CD8-positive, alpha-beta memory T cell (primary cell): ENCODE data around the gene WDR37. TPM values are rescaled to one million over a fixed set of nuclear protein-coding genes. Genes with fewer than 3 reads are reported as not detected.

Experiments
- CTCF ChIA-PET: fragments of 350-600 bp; sonication (Branson Sonifier 250); formaldehyde crosslinking; loops from one replicate; lab custom pipeline; 2021; ENCODE audit warnings: antibody characterized with exemption; lab: Charles Lee
- POLR2A ChIA-PET: fragments of 350-600 bp; sonication (Branson Sonifier 250); formaldehyde crosslinking; loops from one replicate; lab custom pipeline; 2021; ENCODE audit warnings: antibody characterized with exemption; lab: Charles Lee
- DNase-seq, 5 donors: peaks; one replicate each; pipeline versions ENCODE4 v3.0.0 to v3.0.0-alpha.2; 2020 to 2022; ENCODE audit warnings: mixed read lengths in 1 of 5
- H3K27ac ChIP-seq: one replicate; pipeline ENCODE4 v1.7.0; 2013; ENCODE audit warnings: low read depth, mild to moderate bottlenecking, low read length, moderate library complexity
- H3K27me3 ChIP-seq: 2 replicates; pipeline ENCODE4 v1.7.0; 2013; ENCODE audit warnings: low read length, mild to moderate bottlenecking; ENCODE audit not compliant: insufficient read depth, poor library complexity, severe bottlenecking
- H3K36me3 ChIP-seq: 2 replicates; pipeline ENCODE4 v1.7.0; 2013; ENCODE audit warnings: mild to moderate bottlenecking, low read length, moderate library complexity; ENCODE audit not compliant: insufficient read depth
- H3K4me1 ChIP-seq: 2 replicates; pipeline ENCODE4 v1.7.0; 2013; ENCODE audit warnings: mild to moderate bottlenecking, low read length, moderate library complexity; ENCODE audit not compliant: insufficient read depth
- H3K4me3 ChIP-seq: 2 replicates; pipeline ENCODE4 v1.7.0; 2013; ENCODE audit warnings: mild to moderate bottlenecking, low read length
- H3K9me3 ChIP-seq: 2 replicates; pipeline ENCODE4 v1.7.0; 2013; ENCODE audit warnings: mild to moderate bottlenecking, low read length
- H3K27ac Mint-ChIP-seq, 8 donors: one replicate each; pipeline ENCODE4 v1.8.0; 2020 to 2021; ENCODE audit warnings: mixed read lengths in 8 of 8, mild to moderate bottlenecking in 6 of 8, inconsistent platforms in 3 of 8, moderate library complexity in 3 of 8
- H3K27me3 Mint-ChIP-seq, 2 donors: one replicate each; pipeline ENCODE4 v1.8.0; 2020 to 2021; ENCODE audit warnings: mixed read lengths in 2 of 2, mild to moderate bottlenecking in 1 of 2, moderate library complexity in 1 of 2
- H3K36me3 Mint-ChIP-seq, 3 donors: one replicate each; pipeline ENCODE4 v1.8.0; 2020 to 2021; ENCODE audit warnings: mixed read lengths in 3 of 3, inconsistent platforms in 1 of 3, mild to moderate bottlenecking in 1 of 3
- H3K4me1 Mint-ChIP-seq, 3 donors: one replicate each; pipeline ENCODE4 v1.8.0; 2020 to 2021; ENCODE audit warnings: mixed read lengths in 3 of 3, inconsistent platforms in 1 of 3, mild to moderate bottlenecking in 1 of 3
- H3K4me3 Mint-ChIP-seq, 7 donors: one replicate each; pipeline ENCODE4 v1.8.0; 2020 to 2021; ENCODE audit warnings: mixed read lengths in 7 of 7, mild to moderate bottlenecking in 6 of 7, moderate library complexity in 4 of 7, inconsistent platforms in 2 of 7
- H3K9me3 Mint-ChIP-seq, 5 donors: one replicate each; pipeline ENCODE4 v1.8.0; 2020 to 2022; ENCODE audit warnings: mixed read lengths in 5 of 5, mild to moderate bottlenecking in 3 of 5, moderate library complexity in 2 of 5, inconsistent platforms in 1 of 5
- polyA plus RNA-seq: library from polyadenylated mRNA; unstranded; fragments of 300-500 nt; fragmentation: Illumina TruSeq; gene quantifications from one replicate; pipeline ENCODE4 v1.2.3, GENCODE V29; 2021
- total RNA-seq, 2 experiments: library from RNA; stranded (reverse); gene quantifications; one replicate each; pipeline ENCODE4 v1.2.3, GENCODE V29; 2021

The WDR37 gene
- total and polyA plus RNA-seq, 3 experiments from 2014 or later: 14.5 to 21.7 (median 15.8) TPM

DNA sequence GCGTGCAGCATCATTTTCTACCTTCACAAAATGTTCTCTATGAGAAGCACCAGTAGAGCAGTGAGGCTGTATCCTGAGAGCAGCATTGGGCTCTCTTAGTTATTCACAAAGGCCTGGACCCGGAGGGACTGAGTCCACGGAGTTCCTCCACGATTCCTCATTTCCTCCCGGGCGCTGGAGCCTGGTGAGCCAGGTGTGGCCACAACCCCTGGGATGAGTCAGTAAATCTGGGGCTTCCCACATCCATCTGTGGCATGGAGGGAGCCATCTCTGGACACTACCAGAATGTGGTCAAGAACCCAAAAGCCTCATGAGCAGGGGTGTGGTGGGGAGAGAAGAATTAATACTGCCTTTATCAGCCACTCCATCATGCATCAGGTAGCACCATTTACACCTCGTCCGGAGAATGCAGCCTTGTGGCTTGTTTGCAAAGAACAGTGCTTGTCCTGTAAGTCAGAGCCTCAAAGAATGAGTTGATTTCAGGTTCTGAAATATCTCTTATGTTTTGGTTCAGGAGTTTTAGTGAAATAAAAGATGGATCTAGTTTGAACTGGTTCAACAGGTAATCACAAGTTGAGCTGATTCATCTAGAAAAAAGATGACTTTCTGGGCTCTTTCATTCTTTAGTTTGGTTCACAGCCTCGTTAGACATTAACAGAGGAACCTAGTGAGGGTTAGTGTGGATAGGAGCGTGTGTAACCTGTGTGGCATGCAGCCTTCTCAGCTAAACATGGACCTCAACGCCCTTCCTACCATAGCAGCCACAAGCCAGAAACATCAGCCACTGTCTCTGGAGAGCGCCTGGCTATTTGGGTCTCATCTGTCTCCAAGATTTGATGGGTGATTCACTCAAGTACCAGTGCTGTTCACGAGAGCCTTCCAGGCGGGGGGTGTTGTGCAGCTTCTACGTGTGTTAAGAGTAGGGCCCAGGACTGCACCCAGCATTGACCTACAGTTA is 95.2 kb downstream of the WDR37 start:
- peaks cover 0 to 11% (median 7%) of the 10 kb centered on the region in 5 donors for H3K9me3 Mint-ChIP-seq
- H3K36me3 ChIP-seq: no peaks in the 10 kb centered on the region
- peak overlapping the region in 1 of 8 donors; percentile 8 for H3K27ac Mint-ChIP-seq
- peaks cover 4 to 7% (median 5%) of the 10 kb centered on the region in 3 donors for H3K4me1 Mint-ChIP-seq
- CTCF ChIA-PET: no interaction called here
- peaks cover 12 to 26% of the 10 kb centered on the region in 2 donors for H3K27me3 Mint-ChIP-seq
- no peak overlapping the region for H3K27ac ChIP-seq
- H3K27me3 ChIP-seq: no peaks in the 10 kb centered on the region
- no peak for DNase-seq
- H3K36me3 Mint-ChIP-seq: peaks cover 0 to 8% (median 0%) of the 10 kb centered on the region in 3 donors
- POLR2A ChIA-PET: no interaction called here
- H3K9me3 ChIP-seq: no peaks in the 10 kb centered on the region
- no peaks in the 10 kb centered on the region for H3K4me1 ChIP-seq
- H3K4me3 ChIP-seq: no peak overlapping the region
- H3K4me3 Mint-ChIP-seq: peak overlapping the region in 1 of 7 donors; percentile 21

DNA sequence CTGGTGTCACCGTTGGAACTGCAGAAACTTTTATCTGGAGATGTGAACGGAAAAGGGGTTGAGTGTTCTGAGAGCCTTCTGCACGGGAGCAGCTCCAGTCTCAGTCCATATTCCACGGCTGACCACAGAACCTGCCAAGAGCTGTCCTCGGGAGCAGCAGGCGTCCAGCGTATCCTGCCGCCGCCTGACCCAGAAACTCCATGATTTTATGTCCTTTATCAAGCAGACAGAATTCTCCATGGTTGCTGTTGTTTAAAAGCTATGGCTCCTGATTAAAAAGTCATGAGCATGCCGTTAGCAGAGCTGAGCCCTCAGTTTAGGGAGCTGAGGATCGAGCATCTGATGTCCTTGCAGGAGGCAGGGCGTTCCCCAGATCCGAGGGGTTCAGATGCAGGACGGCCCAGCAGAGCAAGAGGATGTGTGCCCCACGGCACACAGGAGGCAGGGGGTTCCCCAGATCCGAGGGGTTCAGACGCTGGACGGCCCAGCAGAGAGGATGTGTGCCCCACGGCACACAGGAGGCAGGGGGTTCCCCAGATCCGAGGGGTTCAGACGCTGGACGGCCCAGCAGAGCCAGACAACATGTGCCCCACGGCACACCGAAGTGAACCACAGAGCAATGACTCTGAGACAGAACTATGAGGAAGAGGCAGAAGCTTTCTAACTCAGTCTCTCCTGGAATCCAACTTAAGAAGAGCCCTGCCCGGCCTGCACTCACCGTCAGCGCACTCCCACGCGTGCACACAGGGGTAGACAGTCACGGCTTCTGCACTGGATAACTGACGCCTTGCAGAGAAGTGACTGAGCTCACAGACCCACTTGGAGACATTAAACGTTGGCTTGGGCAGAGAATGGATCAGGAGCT is 96.4 kb downstream of the WDR37 start:
- Mint-ChIP-seq H3K27me3 (peaks cover 8 to 18% of the 10 kb centered on the region in 2 donors), H3K27ac (no peak overlapping the region), H3K9me3 (no peaks in the 10 kb centered on the region), H3K36me3 (no peaks in the 10 kb centered on the region), H3K4me3 (peak overlapping the region in 1 of 7 donors; percentile 61), H3K4me1 (peaks cover 4 to 7% (median 5%) of the 10 kb centered on the region in 3 donors)
- H3K27ac ChIP-seq: no peak overlapping the region
- H3K4me3 ChIP-seq: no peak overlapping the region
- H3K4me1 ChIP-seq: no peaks in the 10 kb centered on the region
- H3K27me3 ChIP-seq: no peaks in the 10 kb centered on the region
- DNase-seq: no peak
- ChIA-PET POLR2A (no interaction called here), CTCF (no interaction called here)
- no peaks in the 10 kb centered on the region for H3K9me3 ChIP-seq
- H3K36me3 ChIP-seq: no peaks in the 10 kb centered on the region

GRCh38 chr10:1153251-1153763 is 97.1 kb downstream of the WDR37 start:
- Histone ChIP-seq H3K27me3 (no peaks in the 10 kb centered on the region), H3K4me1 (no peaks in the 10 kb centered on the region), H3K36me3 (no peaks in the 10 kb centered on the region), H3K4me3 (no peak overlapping the region), H3K27ac (no peak overlapping the region), H3K9me3 (no peaks in the 10 kb centered on the region)
- no peaks in the 10 kb centered on the region for H3K36me3 Mint-ChIP-seq
- H3K4me1 Mint-ChIP-seq: peaks cover 4 to 7% (median 5%) of the 10 kb centered on the region in 3 donors
- DNase-seq: no peak
- no peak overlapping the region for H3K27ac Mint-ChIP-seq
- no peak overlapping the region for H3K4me3 Mint-ChIP-seq
- peaks cover 8 to 13% of the 10 kb centered on the region in 2 donors for H3K27me3 Mint-ChIP-seq
- no peaks in the 10 kb centered on the region for H3K9me3 Mint-ChIP-seq
- CTCF ChIA-PET: no interaction called here
- POLR2A ChIA-PET: no interaction called here

GRCh38 chr10:1153805-1154351 is 97.7 kb downstream of the WDR37 start:
- H3K4me1 ChIP-seq: no peaks in the 10 kb centered on the region
- Mint-ChIP-seq H3K36me3 (no peaks in the 10 kb centered on the region), H3K4me1 (peaks cover 4 to 7% (median 5%) of the 10 kb centered on the region in 3 donors), H3K27ac (peak overlapping the region in 1 of 8 donors; percentile 89), H3K27me3 (peaks cover 4 to 10% of the 10 kb centered on the region in 2 donors), H3K4me3 (no peak overlapping the region), H3K9me3 (no peaks in the 10 kb centered on the region)
- POLR2A ChIA-PET: no interaction called here
- no peaks in the 10 kb centered on the region for H3K27me3 ChIP-seq
- H3K36me3 ChIP-seq: no peaks in the 10 kb centered on the region
- H3K27ac ChIP-seq: no peak overlapping the region
- no peak for DNase-seq
- no peaks in the 10 kb centered on the region for H3K9me3 ChIP-seq
- CTCF ChIA-PET: no interaction called here
- no peak overlapping the region for H3K4me3 ChIP-seq

DNA sequence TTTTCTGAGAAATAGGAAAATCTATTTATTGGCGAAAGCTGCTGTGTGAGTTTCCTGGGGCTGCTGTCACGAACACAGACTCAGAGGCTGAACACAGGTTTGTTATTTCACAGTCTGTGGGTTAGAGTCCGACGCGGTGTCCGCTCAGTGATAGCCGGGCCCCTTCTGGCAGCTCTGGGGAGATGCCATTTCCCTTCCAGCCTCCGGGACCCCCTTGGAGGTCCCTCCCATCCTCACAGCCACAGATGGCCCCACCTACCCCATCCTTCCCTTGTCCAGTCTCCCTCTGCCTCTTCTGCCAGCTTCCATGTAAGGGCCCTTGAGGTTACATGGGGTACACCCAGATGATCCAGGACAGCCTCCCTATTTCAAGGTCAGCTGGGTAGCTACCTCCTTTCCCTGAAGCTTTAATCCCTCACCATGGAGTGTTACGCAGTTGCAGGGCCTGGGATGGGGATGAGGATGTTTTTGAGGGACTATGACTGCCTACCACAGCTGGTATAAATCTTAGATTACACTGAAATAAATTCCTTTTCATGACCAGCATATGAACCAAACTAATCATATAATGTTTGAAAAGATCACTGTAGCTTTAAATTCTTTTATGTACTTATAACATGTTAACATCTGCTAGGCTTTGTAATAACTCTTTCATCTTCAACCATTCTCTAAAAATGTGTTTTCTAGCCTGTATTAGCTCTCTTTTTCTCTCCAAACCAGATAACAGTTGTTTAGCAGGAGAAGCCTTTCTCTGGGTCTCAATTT is 98.5 kb downstream of the WDR37 start:
- Histone ChIP-seq H3K36me3 (no peaks in the 10 kb centered on the region), H3K27me3 (no peaks in the 10 kb centered on the region), H3K4me3 (no peak overlapping the region), H3K27ac (no peak overlapping the region), H3K4me1 (no peaks in the 10 kb centered on the region), H3K9me3 (no peaks in the 10 kb centered on the region)
- H3K27me3 Mint-ChIP-seq: peaks cover 3 to 4% of the 10 kb centered on the region in 2 donors
- no peak overlapping the region for H3K4me3 Mint-ChIP-seq
- H3K27ac Mint-ChIP-seq: no peak overlapping the region
- H3K36me3 Mint-ChIP-seq: no peaks in the 10 kb centered on the region
- ChIA-PET CTCF (no interaction called here), POLR2A (no interaction called here)
- H3K4me1 Mint-ChIP-seq: peaks cover 0 to 3% (median 2%) of the 10 kb centered on the region in 3 donors
- no peaks in the 10 kb centered on the region for H3K9me3 Mint-ChIP-seq
- no peak for DNase-seq

GRCh38 chr10:1155791-1156615 is 99.8 kb downstream of the WDR37 start:
- no peaks in the 10 kb centered on the region for H3K27me3 ChIP-seq
- Mint-ChIP-seq H3K4me3 (no peak overlapping the region), H3K27me3 (peaks cover 0 to 4% of the 10 kb centered on the region in 2 donors), H3K4me1 (no peaks in the 10 kb centered on the region), H3K9me3 (no peaks in the 10 kb centered on the region), H3K27ac (no peak overlapping the region), H3K36me3 (no peaks in the 10 kb centered on the region)
- H3K4me1 ChIP-seq: no peaks in the 10 kb centered on the region
- no peaks in the 10 kb centered on the region for H3K9me3 ChIP-seq
- ChIA-PET CTCF (no interaction called here), POLR2A (no interaction called here)
- no peak overlapping the region for H3K27ac ChIP-seq
- H3K36me3 ChIP-seq: no peaks in the 10 kb centered on the region
- no peak overlapping the region for H3K4me3 ChIP-seq
- DNase-seq: no peak

- CTCF ChIA-PET: no interaction called here
- Mint-ChIP-seq H3K27me3 (peaks cover 0 to 4% of the 10 kb centered on the region in 2 donors), H3K9me3 (no peaks in the 10 kb centered on the region), H3K27ac (no peak overlapping the region), H3K4me3 (no peak overlapping the region), H3K36me3 (no peaks in the 10 kb centered on the region), H3K4me1 (no peaks in the 10 kb centered on the region)
- no peaks in the 10 kb centered on the region for H3K27me3 ChIP-seq
- H3K27ac ChIP-seq: no peak overlapping the region
- no peaks in the 10 kb centered on the region for H3K4me1 ChIP-seq
- H3K9me3 ChIP-seq: no peaks in the 10 kb centered on the region
- H3K36me3 ChIP-seq: no peaks in the 10 kb centered on the region
- POLR2A ChIA-PET: no interaction called here
- no peak overlapping the region for H3K4me3 ChIP-seq
- DNase-seq: no peak
Measured at GRCh38 chr10:1156616-1156886, 100.4 kb downstream of the WDR37 start.
